Putamen (tissue), 1 donor: Measurements from ENCODE around the gene GULP1.
"Not testable (repeated sequence)": the region's sequence is repeated elsewhere in the genome, so short reads cannot be mapped to it uniquely, and the experiment has no call there.

ENCODE experiments used
- DNase-seq: peaks from one replicate; pipeline ENCODE4 v3.0.0-alpha.2; 2016; ENCODE audit warnings: low spot score

GULP1 gene

DNA sequence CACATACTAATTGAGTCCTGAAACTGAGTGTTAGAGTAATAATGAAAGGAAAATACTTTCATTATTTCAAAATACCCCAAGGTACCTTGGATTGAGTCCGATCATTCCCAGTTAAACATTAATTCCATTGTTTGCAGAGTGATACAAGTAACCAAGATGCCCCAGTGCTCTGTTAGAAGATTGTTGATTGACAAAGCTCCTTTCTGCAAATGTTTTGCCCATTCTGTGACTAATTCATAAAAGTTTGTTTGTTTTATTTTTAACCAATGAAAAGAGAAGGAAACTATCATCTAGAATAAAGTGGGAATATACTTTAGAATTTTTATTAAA is 124.0 kb downstream of the GULP1 start:
- no peak for DNase-seq

GRCh38 chr2:188416367-188416766 is 124.7 kb downstream of the GULP1 start:
- DNase-seq, result no peak

GRCh38 chr2:188422726-188423125 is 131.1 kb downstream of the GULP1 start:
- DNase-seq, result no peak

DNA sequence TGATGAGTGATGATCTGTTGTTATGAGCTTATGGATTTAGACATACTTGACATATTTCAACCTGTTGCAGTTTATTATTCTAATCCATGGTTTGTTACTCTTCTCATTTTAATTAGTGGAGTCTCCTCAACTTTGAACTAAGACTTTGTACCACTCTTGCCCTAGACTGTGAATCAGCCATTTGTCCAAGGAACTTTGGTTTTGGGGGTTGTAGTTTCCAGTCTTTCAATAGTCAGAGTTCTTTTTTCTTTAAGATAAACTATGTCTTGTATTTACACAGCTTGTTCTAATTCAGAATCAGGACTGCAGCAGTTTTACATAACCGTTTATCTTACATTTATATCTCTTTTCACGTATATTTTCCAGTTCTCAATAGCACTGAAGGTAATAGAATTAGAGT is 133.6 kb downstream of the GULP1 start:
- no peak for DNase-seq

DNA sequence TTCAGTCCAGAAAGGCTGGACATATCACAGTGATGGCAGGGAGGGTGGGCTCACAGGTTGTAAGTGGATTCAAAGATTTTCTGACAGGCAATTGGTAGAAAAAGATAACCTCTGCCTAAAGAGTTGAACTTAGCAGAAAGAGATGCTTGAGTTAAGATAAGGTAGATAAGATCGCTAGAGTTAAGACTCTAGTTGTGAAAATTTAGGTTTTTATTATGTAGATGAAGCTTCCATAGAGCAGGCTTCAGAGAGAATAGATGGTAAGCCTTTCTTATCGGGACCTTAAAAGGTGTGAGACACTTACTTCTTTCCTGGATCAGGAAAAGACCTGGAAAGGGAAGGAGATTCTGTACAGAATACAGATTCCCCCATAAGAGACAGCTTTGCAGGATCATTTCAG is 134.4 kb downstream of the GULP1 start:
- DNase-seq, result no peak

DNA sequence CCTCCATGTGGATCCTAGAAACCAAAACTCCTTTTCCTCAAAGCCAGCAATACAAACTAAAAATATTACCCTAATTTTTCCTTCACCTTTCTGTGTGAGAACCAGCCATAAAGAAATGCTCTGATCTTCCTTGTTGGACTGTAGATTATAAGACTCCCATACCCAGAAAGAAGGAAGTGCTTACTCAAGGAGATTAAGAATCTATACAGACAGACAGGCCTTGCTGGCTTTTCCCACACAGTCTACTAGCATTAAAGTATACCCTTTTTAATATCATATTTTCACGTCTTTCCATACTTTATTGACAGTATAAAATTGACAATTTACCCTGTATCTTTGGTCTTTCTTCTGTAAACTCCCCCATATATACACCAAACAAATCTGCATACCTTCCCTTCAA is 139.0 kb downstream of the GULP1 start:
- DNase-seq, result no peak

- no peak for DNase-seq
Measured at GRCh38 chr2:188434018-188434417, 142.3 kb downstream of the GULP1 start.

GRCh38 chr2:188435115-188435514 is 143.4 kb downstream of the GULP1 start:
- DNase-seq, result no peak

DNA sequence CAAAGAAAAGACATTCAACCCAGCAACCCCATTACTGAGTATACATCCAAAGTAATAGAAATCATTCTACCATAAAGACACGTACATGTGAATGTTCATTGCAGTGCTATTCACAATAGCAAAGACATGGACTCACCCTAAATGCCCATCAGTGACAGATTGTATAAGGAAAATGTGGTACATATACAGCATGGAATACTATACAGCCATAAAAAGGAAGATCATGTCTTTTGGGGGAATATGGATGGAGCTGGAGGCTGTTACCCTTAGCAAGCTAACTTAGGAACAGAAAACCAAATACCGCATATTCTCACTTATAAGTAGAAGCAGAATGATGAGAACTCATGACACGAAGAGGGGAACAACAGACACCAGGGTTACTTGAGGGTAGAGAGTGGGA is 145.9 kb downstream of the GULP1 start:
- DNase-seq, result no peak

- no peak for DNase-seq
Measured at GRCh38 chr2:188439986-188440385, 148.3 kb downstream of the GULP1 start.

GRCh38 chr2:188440849-188441248 is 149.2 kb downstream of the GULP1 start:
- no peak for DNase-seq

DNA sequence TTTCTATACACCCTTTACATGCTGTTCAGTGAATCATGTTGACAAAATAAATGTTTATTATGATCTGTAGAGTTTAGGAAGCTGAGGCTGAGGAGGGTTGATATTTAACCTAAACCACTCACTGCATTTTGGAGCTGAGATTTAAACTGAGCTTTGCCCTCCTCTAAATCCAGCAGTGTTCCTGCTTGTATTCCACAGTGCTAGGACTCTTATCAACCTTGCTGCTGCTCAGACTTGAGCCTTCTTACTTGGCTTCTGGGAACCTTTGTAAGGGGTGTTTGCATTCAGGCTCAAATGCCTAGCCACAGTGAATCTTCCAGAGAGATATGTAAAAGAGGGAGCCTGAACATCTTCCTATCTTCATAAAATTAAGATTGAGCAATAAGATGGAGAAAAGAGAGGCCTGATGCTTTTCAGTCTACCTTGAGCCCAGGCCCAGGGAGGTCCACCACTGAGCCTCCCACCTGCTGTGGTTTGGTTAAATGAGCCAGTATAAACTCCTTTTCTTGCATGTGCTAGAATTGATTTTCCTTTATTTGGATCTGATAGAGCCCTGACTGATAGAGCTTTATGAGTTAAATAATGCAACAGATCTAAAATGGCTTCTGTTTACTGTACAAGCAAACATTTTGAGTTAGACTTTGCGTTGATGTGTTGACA is 149.7 kb downstream of the GULP1 start:
- DNase-seq, result no peak

- DNase-seq, result no peak
Measured at GRCh38 chr2:188443207-188443606, 151.5 kb downstream of the GULP1 start.

DNA sequence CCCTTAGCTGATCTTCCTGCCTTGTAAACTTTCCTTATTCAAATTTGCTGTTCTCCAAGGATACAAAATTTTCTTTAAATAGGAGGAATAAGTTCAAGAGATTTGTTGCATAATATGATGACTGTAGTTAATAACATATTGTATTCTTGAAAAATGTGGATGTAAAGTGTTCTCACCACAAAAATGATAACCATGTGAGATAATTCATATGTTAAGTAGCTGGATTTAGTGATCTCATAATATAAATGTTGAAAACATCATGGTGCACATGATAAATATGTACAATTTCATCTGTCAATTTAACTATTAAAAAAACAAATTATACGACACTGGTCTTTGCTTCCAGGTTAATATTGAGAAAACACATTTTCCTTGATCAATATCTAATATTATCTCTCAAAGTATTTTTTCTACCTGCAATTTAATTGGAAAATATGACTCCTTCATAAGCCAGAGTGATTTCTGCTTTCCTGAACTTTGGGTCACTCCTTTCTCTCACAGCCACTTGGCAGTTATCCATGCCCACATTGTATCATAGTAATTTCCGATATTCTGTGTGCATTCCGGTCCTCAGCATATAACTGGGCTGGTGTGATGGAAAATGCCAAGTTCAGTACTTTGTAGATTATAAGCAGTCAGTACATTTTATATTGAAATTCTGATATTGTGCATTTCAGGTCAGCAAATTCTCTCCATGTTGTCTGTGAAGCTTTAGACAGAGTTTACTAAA is 152.6 kb downstream of the GULP1 start:
- no peak for DNase-seq

- DNase-seq, result no peak
Measured at GRCh38 chr2:188449561-188449960, 157.9 kb downstream of the GULP1 start.

GRCh38 chr2:188449971-188450370 is 158.3 kb downstream of the GULP1 start:
- DNase-seq, result no peak

- no peak for DNase-seq
Measured at GRCh38 chr2:188450732-188451483, 159.2 kb downstream of the GULP1 start.

DNA sequence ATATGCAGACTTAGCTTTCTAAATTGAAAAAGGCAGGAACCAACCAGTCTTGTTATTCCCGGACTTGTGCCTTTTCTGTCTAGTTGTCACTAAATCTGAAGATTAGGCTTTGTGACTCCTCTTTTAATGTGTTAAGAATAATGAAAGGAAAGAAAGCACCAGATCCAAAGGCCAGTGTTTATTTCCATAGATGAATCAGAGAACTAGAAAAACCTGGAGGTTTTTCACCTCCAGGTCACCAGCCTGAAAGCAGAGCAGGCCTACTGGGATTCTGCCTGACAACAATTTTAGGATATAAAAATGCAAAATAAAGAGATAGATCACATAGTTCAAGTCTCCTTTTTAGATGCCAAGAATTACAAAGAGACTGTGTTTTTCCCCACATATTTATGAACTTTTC is 160.4 kb downstream of the GULP1 start:
- DNase-seq, result no peak

DNA sequence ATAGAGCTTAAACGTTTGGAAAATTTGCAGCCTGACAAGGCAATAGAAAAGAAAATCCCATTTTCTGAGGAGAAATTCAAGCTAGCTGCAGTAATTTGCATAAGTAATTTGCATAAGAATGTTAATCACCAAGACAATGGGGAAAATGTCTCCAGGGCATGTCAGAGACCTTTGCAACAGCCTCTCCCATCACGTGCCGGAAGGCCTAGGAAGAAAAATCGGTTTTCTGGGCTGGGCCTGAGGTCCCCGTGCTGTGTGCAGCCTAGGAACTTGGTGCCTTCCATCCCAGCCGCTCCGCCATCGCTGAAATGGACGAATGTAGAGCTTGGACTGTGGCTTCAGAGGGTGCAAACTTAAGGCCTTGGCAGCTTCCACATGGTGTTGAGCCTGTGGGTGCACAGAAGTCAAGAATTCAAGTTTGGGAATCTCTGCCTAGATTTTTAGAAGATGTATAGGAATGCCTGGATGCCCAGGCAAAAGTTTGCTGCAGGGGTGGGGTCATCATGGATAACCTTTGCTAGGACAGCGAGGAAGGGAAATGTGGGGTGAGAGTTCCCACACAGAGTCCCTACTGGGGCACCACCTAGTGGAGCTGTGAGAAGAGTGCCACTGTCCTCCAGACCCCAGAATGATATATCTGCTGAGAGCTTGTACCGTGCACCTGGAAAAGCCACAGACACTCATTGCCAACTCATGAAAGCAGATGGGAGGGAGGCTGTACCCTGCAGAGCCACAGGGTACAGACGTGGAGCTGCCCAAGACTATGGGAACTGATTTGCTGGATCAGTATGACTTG is 164.6 kb downstream of the GULP1 start:
- no peak for DNase-seq

GRCh38 chr2:188459061-188459460 is 167.4 kb downstream of the GULP1 start:
- no peak for DNase-seq

GRCh38 chr2:188466078-188466477 is 174.4 kb downstream of the GULP1 start:
- DNase-seq, result not testable (repeated sequence)

- DNase-seq, result no peak
Measured at GRCh38 chr2:188466761-188467160, 175.1 kb downstream of the GULP1 start.
